Stomach (tissue), 9 donors: ENCODE results near the gene IFNLR1. TPM values are rescaled to one million over a fixed set of nuclear protein-coding genes. Genes with fewer than 3 reads are reported as not detected.

Experiments
- DNase-seq, 2 donors: peaks; one replicate each; pipeline versions ENCODE4 v3.0.0 to v3.0.0-alpha.2; 2013 to 2019
- H3K27ac ChIP-seq, 5 donors: fragments of 200-600 bp in 4 of 5; sonication (generic) in 4 of 5; one replicate each; pipeline ENCODE4 v1.5.1; 2013 to 2019; ENCODE audit warnings: mild to moderate bottlenecking in 1 of 5, moderate library complexity in 1 of 5
- H3K27me3 ChIP-seq, 3 donors: fragments of 200-600 bp; sonication (generic); one replicate each; pipeline ENCODE4 v1.5.1; 2017 to 2019; ENCODE audit warnings: mixed run types in 1 of 3
- H3K36me3 ChIP-seq, 4 donors: fragments of 200-600 bp; sonication (generic); 1 replicate in 3 of 4; 2 replicates in 1 of 4; pipeline ENCODE4 v1.5.1; 2016 to 2019
- H3K4me1 ChIP-seq, 4 donors: fragments of 200-600 bp; sonication (generic); one replicate each; pipeline ENCODE4 v1.5.1; 2016 to 2019
- H3K4me3 ChIP-seq, 4 donors: fragments of 200-600 bp; sonication (generic) in 3 of 4; one replicate each; pipeline ENCODE4 v1.5.1; 2016 to 2019; ENCODE audit warnings: mild to moderate bottlenecking in 1 of 4
- H3K9me3 ChIP-seq, 4 donors: fragments of 200-600 bp; sonication (generic); one replicate each; pipeline ENCODE4 v1.5.1; 2016 to 2019
- EP300 ChIP-seq: sonication (generic); formaldehyde crosslinking; IDR thresholded peaks from one replicate; pipeline ENCODE4 v1.6.1; 2017; ENCODE audit warnings: antibody characterized with exemption
- POLR2A ChIP-seq, 4 donors: fragments of 450-650 bp; IDR thresholded peaks; one replicate each; pipeline ENCODE4 v1.6.1; 2016; ENCODE audit warnings: antibody characterized with exemption in 4 of 4, control low read depth in 2 of 4, mild to moderate bottlenecking in 1 of 4, moderate library complexity in 1 of 4
- POLR2AphosphoS5 ChIP-seq, 3 donors: sonication (generic); formaldehyde crosslinking; IDR thresholded peaks; one replicate each; pipeline ENCODE4 v1.6.1; 2016; ENCODE audit warnings: antibody characterized with exemption in 3 of 3
- WGBS, 5 donors: extraction: QIAGEN DNeasy Blood & Tissue Kit in 3 of 5; methylation state at CpG; one replicate each; pipeline versions ENCODE4 v1.1.5 to v1.1.7; 2013 to 2018; 5-methylcytosine and 5-hydroxymethylcytosine counted together
- intact Hi-C: fragments of 100-400 bp; cut with DNase I; formaldehyde crosslinking; loops from one replicate; pipeline ENCODE4 v1.15.1; 2023; ENCODE audit warnings: low total_unique reads
- polyA plus RNA-seq, 3 donors: library from polyadenylated mRNA; stranded (reverse); fragments of 200-250 nt; gene quantifications; one replicate each; pipeline ENCODE4 v1.2.3, GENCODE V29; 2013
- total RNA-seq, 5 donors: library from RNA; depleted of rRNA; stranded (reverse); fragments of >200 nt; gene quantifications; one replicate each; pipeline versions ENCODE4 v1.1.0 to v1.2.3, GENCODE V29; 2014 to 2016
- TF ChIP-seq, protein P1 (sequence below), 7 experiments: fragments of 450-650 bp in 4 of 7; fragments of 200-600 bp in 3 of 7; sonication (generic) in 3 of 7; IDR thresholded peaks; one replicate each; pipeline ENCODE4 v1.5.1; 2016 to 2019; ENCODE audit warnings: antibody characterized with exemption in 7 of 7, control low read depth in 2 of 7, mild to moderate bottlenecking in 1 of 7
- donor health status: healthy with polysubstance abuse.
- donor health status: Bipolar disorder and iron deficiency.
- donor health status: healthy.

The IFNLR1 gene
- total and polyA plus RNA-seq, 8 donors: 0.31 to 6.1 (median 1.1) TPM; not detected in 1

DNA sequence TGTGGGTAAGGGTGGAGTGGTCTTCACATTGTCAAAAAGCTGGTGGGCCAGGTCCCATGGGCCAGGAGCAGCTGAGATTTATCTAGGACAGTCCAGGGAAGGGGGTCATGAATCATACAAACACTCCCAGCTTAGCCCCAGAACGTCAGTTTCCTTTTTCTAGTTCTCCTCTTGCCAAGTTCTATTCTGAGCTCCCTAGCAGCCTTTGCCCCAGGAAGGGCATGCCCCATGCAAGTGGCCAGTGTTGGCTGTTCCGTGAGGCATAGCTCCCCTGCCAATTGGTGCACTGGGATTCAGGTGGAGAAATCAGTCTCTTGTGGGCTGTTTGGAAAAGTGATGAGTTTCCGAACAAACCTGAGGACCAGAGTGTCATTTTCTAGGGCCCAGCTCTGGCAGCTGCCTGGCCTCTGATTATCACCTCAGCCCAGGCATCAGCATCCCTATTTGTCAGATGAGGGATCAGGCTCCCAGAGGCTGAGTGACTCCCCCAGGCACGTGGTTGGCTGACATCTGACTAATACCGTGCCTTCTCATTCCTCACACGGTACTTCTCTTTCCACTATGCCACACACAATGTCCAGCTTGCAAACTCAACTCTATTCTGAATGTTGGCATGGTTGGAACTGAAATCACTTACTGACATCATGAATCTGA is 60.9 kb downstream of the IFNLR1 start:
- Histone ChIP-seq H3K27me3 (peaks cover 0 to under 1% (median 0%) of the 10 kb centered on the region in 3 donors), H3K4me3 (no peak overlapping the region), H3K4me1 (peaks cover 0 to 13% (median 0%) of the 10 kb centered on the region in 4 donors), H3K27ac (no peak overlapping the region), H3K36me3 (no peaks in the 10 kb centered on the region), H3K9me3 (peaks cover 0 to 13% (median 13%) of the 10 kb centered on the region in 4 donors)
- TF ChIP-seq POLR2A (IDR thresholded peaks at IDR 0.05) (no peak), EP300 (no peak), POLR2AphosphoS5 (IDR thresholded peaks at IDR 0.05) (no peak)
- intact Hi-C loops: no loop called here
- no peak for DNase-seq
- 45 to 63% (median 54%) methylated on average over 6 of the region's 6 CpGs for WGBS, 5 donors

DNA sequence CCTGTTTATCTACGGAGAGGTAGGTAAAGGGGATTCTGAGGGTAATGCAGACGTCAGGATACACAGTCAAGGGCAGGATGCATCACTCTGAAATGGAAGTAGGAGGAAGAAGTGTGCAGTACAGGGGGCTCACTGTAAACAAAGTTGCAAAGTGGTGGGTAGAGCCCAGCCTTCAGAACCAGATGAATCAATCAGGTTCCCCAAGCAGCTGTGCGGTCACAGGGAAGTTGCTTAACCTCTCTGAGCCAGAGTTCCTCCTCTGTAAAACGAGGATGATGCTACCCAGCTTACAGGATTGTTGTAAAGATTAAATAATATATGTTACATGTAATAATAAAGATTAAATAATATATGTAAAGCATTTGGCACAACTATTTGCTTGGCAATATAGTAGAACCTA is 61.6 kb downstream of the IFNLR1 start:
- H3K36me3 ChIP-seq: no peaks in the 10 kb centered on the region
- H3K4me1 ChIP-seq: peaks cover 0 to 20% (median 4%) of the 10 kb centered on the region in 4 donors
- WGBS, 5 donors: 68 to 84% (median 78%) methylated on average over 4 of the region's 4 CpGs
- no peak overlapping the region for H3K27ac ChIP-seq
- H3K27me3 ChIP-seq: peaks cover 0 to 7% (median 0%) of the 10 kb centered on the region in 3 donors
- no peak overlapping the region for H3K4me3 ChIP-seq
- DNase-seq: no peak
- intact Hi-C loops: no loop called here
- peaks cover 0 to 8% (median 7%) of the 10 kb centered on the region in 4 donors for H3K9me3 ChIP-seq
- TF ChIP-seq, protein P1, sequence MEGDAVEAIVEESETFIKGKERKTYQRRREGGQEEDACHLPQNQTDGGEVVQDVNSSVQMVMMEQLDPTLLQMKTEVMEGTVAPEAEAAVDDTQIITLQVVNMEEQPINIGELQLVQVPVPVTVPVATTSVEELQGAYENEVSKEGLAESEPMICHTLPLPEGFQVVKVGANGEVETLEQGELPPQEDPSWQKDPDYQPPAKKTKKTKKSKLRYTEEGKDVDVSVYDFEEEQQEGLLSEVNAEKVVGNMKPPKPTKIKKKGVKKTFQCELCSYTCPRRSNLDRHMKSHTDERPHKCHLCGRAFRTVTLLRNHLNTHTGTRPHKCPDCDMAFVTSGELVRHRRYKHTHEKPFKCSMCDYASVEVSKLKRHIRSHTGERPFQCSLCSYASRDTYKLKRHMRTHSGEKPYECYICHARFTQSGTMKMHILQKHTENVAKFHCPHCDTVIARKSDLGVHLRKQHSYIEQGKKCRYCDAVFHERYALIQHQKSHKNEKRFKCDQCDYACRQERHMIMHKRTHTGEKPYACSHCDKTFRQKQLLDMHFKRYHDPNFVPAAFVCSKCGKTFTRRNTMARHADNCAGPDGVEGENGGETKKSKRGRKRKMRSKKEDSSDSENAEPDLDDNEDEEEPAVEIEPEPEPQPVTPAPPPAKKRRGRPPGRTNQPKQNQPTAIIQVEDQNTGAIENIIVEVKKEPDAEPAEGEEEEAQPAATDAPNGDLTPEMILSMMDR (IDR thresholded peaks at IDR 0.05): no peak
- TF ChIP-seq EP300 (no peak), POLR2A (IDR thresholded peaks at IDR 0.05) (no peak), POLR2AphosphoS5 (IDR thresholded peaks at IDR 0.05) (no peak)

DNA sequence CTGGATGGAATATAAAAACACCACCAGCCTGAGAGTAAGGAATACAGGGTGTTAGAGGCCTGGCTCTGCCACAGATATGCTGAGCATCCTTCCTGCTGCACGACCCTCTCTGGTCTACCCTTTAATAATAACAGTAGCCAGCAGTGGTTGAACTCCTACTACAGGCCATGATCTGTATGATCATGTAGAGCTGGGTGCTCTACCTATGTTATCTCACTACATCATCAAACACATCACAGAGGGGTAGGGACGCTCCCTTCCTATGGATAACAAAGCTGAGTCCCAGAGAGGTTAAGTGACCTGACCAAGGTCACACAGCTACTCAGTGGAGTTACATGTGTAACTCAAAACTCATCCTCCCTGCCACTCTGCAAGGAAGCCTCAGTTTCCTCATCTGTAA is 62.1 kb downstream of the IFNLR1 start:
- no peak for DNase-seq
- intact Hi-C loops: no loop called here

DNA sequence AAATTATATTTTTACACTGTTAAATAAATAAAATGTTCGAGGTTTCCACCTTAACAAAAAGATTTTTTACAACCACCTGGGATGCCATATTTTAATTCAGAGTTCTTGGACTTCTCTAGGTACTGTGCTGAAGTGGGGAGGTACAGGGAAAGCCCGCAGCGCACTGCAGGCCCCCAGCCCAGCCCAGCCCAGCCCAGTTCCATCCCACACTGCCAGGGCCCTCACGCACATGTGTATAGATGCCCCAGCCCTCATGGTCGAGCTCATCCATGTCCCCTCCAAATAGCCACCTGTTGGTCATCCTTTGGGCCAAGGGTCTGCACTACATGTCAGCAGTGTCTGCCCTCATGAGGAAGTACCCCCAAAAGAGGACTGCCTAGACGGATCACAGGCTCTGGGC is 63.5 kb downstream of the IFNLR1 start:
- DNase-seq: no peak

More for the DNA sequence above, 62.1 kb downstream of the IFNLR1 start:
- H3K9me3 ChIP-seq: peaks cover 0 to 4% (median 2%) of the 10 kb centered on the region in 4 donors
- peaks cover 0 to 10% (median 0%) of the 10 kb centered on the region in 3 donors for H3K27me3 ChIP-seq
- H3K36me3 ChIP-seq: no peaks in the 10 kb centered on the region
- no peak overlapping the region for H3K4me3 ChIP-seq
- WGBS, 5 donors: 54 to 92% (median 88%) methylated on average over 2 of the region's 2 CpGs
- H3K4me1 ChIP-seq: peaks cover 3 to 24% (median 9%) of the 10 kb centered on the region in 4 donors
- H3K27ac ChIP-seq: no peak overlapping the region
- TF ChIP-seq POLR2AphosphoS5 (IDR thresholded peaks at IDR 0.05): no peak
- TF ChIP-seq EP300: no peak
- TF ChIP-seq, protein P1 (IDR thresholded peaks at IDR 0.05): no peak

More for the DNA sequence above, 63.5 kb downstream of the IFNLR1 start:
- intact Hi-C loops: no loop called here
- 76 to 93% (median 91%) methylated on average over 6 of the region's 6 CpGs for WGBS, 5 donors
- peaks cover 7 to 29% (median 16%) of the 10 kb centered on the region in 4 donors for H3K4me1 ChIP-seq
- no peak overlapping the region for H3K4me3 ChIP-seq
- no peaks in the 10 kb centered on the region for H3K9me3 ChIP-seq
- H3K36me3 ChIP-seq: no peaks in the 10 kb centered on the region
- H3K27me3 ChIP-seq: peaks cover 0 to 10% (median 0%) of the 10 kb centered on the region in 3 donors
- TF ChIP-seq POLR2AphosphoS5 (IDR thresholded peaks at IDR 0.05): no peak
- TF ChIP-seq POLR2A (IDR thresholded peaks at IDR 0.05): no peak
- no peak for TF ChIP-seq EP300
- TF ChIP-seq, protein P1 (IDR thresholded peaks at IDR 0.05): no peak
- H3K27ac ChIP-seq: no peak overlapping the region
